Prostate gland (tissue), 2 donors: ENCODE data around the gene DCST2.

ENCODE experiments used
- POLR2A ChIP-seq: fragments of 450-650 bp; IDR thresholded peaks from one replicate; pipeline ENCODE4 v1.6.1; 2016; ENCODE audit warnings: antibody characterized with exemption, mild to moderate bottlenecking
- POLR2AphosphoS5 ChIP-seq: sonication (generic); formaldehyde crosslinking; IDR thresholded peaks from one replicate; pipeline ENCODE4 v1.6.1; 2017; ENCODE audit warnings: antibody characterized with exemption
- TF ChIP-seq, protein P1 (sequence below), 4 experiments: fragments of 200-600 bp in 2 of 4; fragments of 450-650 bp in 2 of 4; sonication (generic) in 2 of 4; IDR thresholded peaks; 1 replicate in 3 of 4; 2 replicates in 1 of 4; pipeline ENCODE4 v1.5.1; 2016 to 2019; ENCODE audit warnings: antibody characterized with exemption in 4 of 4, mild to moderate bottlenecking in 2 of 4, moderate library complexity in 2 of 4

DNA sequence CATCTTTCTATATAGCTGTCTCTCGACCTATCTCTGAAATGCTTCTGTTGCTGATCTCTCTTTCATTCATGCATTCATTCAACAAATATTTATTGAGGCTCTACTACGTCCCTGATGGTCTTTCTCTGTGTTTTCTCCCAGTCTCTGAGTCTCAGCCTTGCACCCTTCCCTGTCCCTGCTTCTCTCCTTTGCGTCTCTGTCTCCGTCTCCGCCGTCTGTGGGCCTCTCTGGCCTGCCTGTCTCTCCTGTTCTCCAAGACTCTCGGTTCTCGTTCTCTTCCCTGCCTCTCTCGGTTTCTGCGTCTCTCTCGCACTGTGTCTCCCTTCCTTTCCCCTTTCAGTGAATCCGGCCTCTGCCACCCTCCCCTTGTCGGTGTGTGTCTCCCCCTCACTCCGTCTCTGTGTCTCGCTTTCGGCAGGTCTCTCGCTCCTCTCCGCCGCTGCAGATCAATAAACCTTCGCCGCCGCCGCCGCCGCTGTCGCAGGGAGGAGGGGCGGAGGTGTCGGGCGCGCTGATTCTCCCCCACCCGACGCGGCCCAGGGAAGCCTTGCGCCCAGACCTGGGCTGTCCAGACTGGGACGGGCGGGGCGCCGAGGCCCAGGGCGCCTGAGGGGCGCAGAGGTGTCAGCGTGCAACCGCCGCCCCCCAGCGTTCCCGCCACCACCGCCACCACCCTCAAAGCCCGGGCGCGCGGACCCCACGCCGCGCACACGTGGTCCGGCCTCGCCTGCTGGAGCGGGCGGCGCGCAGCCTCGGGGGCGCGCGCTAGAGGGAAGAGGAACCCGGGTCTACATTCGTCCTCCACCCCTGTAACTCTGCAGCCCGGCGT is 48.1 kb upstream of the DCST2 start:
- TF ChIP-seq, protein P1, sequence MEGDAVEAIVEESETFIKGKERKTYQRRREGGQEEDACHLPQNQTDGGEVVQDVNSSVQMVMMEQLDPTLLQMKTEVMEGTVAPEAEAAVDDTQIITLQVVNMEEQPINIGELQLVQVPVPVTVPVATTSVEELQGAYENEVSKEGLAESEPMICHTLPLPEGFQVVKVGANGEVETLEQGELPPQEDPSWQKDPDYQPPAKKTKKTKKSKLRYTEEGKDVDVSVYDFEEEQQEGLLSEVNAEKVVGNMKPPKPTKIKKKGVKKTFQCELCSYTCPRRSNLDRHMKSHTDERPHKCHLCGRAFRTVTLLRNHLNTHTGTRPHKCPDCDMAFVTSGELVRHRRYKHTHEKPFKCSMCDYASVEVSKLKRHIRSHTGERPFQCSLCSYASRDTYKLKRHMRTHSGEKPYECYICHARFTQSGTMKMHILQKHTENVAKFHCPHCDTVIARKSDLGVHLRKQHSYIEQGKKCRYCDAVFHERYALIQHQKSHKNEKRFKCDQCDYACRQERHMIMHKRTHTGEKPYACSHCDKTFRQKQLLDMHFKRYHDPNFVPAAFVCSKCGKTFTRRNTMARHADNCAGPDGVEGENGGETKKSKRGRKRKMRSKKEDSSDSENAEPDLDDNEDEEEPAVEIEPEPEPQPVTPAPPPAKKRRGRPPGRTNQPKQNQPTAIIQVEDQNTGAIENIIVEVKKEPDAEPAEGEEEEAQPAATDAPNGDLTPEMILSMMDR (IDR thresholded peaks at IDR 0.05): no peak
- TF ChIP-seq POLR2AphosphoS5 (no peak), POLR2A (no peak)
